GM18870 (cell line): ENCODE results near the gene CLECL1.
"Not testable (repeated sequence)": the region's sequence is repeated elsewhere in the genome, so short reads cannot be mapped to it uniquely, and the experiment has no call there.

ENCODE experiments used
- ATAC-seq: cut with Tn5 transposase; IDR thresholded peaks from one replicate; pipeline ENCODE4 v1.9.1; 2021; ENCODE audit warnings: moderate library complexity; ENCODE audit not compliant: unreplicated experiment

Gene CLECL1

GRCh38 chr12:9698681-9699080 lies 34.2 kb downstream of the CLECL1 start:
- ATAC-seq = no peak

DNA sequence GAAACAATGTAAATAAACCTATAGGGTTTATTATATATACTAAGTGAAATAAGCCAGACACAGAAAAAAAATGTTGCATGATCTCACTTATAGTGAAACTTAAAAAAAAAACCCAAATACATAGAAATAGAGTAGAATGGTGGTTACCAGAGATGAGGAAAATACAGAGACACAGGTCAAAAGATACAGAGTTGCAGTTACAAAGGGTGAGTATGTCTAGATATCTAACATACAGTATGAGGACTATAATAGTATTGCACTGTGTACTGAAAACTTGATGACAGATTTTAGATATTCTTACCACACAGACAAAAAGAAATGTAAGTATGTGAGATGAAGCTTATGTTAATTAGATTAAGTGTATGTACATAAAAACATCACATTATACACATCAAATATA lies 35.3 kb downstream of the CLECL1 start:
- ATAC-seq = no peak

- ATAC-seq = not testable (repeated sequence)
Observed at GRCh38 chr12:9695661-9696060, 37.2 kb downstream of the CLECL1 start.

DNA sequence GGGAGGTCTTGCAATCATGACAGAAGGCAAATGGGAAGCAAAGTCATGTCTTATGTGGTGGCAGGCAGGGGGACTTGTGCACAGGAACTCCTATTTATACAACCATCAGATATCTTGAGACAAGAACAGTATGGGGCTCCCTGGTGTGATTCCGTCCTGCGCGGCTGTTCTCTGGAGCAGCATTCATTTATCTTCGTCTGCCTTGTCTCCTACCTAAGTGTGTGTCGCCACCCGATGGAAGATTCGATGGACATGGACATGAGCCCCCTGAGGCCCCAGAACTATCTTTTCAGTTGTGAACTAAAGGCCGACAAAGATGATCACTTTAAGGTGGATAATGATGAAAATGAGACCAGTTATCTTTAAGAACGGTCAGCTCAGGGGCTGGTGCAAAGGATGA lies 37.7 kb downstream of the CLECL1 start:
- ATAC-seq = not testable (repeated sequence)

DNA sequence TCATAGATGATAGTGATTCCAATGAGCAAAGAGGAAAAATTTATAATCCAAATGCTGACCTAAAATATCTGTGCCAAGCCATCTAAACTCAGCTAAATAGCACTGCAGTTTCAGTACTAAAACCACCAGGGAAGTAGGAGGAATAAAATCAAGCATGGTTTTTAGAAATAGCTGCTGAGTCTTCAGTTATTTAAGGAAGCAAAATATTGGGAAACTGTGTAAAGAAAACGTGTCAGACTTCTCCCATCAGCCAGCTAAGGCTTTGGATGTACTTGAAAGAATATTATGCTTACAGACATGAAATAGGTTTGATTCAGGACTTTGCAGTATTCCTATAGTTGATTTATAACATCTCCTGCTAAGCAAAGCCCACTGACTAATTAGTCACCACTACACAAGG lies 38.7 kb downstream of the CLECL1 start:
- ATAC-seq = no peak

DNA sequence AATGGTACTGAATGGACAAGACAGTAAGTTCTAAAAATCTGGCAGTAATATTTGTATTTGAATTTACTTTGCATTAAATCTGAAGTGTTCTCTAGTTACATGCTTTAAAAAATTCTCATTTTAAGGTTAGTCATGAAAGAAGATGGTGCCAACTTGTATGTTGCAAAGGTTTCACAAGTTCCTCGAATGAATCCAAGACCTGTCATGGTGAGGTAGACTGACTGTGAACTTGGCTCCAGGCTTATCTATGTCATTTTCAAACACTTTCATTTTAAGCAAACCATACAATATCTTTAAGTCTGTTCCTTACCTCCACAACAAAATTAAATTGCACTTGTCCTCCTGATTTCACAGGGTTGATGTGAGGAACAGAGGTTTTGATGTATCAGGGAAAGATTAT lies 40.0 kb downstream of the CLECL1 start:
- no peak for ATAC-seq

DNA sequence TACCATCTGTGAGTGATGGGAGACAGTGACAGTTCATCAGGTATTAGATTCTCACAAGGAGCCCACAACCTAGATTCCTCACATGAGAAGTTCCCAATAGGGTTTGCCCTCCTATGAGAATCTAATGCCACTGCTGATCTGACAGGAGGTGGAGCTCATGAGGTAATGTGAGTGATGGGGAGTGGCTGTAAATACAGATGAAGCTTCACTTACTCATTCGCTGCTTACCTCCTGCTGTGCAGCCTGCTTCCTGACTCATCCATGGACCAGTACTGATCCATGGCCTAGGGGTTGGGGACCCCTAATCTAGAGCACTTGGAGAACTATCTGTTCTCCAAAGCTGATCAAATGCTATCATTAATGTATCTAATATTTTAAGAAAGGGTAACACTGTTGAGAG lies 45.7 kb downstream of the CLECL1 start:
- no peak for ATAC-seq

DNA sequence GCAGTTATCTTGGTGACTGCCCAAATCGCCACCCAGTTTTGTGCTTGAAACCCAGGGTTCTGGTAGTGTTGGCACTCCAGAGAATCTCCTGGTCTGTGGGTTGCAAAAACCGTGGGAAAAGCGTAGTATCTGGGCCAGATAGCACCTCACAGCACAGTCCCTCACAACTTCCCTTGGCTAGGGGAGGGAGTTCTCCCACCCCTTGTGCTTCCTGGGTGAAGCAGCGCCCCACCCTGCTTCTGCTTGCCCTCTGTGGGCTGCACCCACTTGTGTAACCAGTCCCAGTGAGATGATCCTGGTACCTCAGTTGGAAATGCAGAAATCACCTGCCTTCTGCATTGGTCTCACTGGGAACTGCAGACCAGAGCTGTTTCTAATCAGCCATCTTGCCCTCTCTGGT lies 47.0 kb downstream of the CLECL1 start:
- ATAC-seq = no peak

DNA sequence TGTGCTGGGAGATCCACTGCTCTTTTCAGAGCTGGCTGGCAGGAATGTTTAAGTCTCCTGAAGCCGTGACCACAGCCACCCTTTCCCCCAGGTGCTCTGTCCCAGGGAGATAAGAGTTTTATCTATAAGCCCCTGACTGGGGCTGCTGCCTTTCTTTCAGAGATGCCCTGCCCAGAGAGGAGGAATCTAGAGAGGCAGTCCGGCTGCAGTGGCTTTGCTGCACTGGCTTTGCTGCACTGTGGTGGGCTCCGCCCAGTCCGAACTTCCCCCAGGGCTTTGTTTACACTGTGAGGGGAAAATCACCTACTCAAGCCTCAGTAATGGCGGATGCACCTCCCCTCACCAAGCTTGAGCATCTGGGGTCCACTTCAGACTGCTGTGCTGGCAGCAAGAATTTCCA lies 47.5 kb downstream of the CLECL1 start:
- not testable (repeated sequence) for ATAC-seq

GRCh38 chr12:9682949-9683348 lies 49.9 kb downstream of the CLECL1 start:
- not testable (repeated sequence) for ATAC-seq

DNA sequence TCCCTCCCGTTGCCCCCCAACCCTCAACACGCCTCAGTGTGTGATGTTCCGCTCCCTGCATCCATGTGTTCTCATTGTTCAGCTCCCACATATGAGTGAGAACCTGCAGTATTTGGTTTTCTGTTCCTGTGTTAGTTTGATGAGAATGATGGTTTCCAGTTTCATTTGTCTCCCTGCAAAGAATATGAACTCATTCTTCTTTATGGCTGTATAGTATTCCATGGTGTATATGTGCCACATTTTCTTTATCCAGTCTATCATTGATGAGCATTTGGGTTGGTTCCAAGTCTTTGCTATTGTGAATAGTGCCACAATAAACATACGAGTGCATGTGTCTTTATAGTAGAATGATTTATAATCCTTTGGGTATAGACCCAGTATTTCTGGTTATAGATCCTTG lies 50.4 kb downstream of the CLECL1 start:
- not testable (repeated sequence) for ATAC-seq

DNA sequence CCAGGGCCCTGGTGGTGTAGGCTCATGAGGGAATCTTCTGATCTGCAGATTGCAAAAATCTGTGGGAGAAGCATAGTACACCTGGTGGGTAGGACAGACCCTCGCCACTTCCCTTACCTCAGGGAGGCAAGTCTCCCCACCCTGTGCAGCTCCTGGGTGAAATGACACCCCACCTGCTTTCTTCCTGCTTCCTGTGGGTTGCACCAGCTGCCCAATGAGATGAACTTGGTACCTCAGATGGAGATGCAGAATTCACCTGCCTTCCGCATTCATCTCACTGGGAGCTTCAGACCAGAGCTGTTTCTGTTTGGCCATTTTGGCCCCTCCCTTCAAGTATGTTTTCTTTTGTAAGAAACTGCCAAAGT lies 58.7 kb downstream of the CLECL1 start:
- no peak for ATAC-seq

GRCh38 chr12:9673404-9674225 lies 59.3 kb downstream of the CLECL1 start:
- ATAC-seq = no peak
